ENCODE results near the gene LIMCH1.

Gene LIMCH1

GRCh38 chr4:41744572-41745291, 206.8 kb downstream of the LIMCH1 start:
- DNase-seq: no peak

GRCh38 chr4:41745292-41746024, 207.5 kb downstream of the LIMCH1 start:
- DNase-seq: no peak

DNA sequence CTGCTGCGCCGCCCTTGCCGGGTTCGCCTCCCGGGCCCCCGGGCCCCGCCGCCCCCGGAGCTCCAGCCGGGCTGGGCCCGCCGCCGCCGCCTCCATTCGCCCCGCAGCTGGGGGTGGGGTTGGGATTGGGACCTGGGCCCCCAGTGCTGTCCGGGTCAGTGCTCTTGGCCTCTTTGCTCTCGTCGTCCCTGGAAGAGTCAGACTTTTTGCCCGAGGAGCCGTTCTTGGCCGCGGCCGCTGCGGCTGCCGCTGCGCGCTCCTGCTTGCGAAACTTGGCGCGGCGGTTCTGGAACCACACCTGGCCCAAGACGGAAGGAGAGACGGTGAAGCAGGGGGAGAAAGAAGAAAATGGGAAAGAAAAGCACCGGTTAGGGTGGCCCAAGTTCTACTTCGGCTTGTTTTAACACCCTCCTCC, 208.1 kb downstream of the LIMCH1 start:
- DNase-seq: no peak

DNA sequence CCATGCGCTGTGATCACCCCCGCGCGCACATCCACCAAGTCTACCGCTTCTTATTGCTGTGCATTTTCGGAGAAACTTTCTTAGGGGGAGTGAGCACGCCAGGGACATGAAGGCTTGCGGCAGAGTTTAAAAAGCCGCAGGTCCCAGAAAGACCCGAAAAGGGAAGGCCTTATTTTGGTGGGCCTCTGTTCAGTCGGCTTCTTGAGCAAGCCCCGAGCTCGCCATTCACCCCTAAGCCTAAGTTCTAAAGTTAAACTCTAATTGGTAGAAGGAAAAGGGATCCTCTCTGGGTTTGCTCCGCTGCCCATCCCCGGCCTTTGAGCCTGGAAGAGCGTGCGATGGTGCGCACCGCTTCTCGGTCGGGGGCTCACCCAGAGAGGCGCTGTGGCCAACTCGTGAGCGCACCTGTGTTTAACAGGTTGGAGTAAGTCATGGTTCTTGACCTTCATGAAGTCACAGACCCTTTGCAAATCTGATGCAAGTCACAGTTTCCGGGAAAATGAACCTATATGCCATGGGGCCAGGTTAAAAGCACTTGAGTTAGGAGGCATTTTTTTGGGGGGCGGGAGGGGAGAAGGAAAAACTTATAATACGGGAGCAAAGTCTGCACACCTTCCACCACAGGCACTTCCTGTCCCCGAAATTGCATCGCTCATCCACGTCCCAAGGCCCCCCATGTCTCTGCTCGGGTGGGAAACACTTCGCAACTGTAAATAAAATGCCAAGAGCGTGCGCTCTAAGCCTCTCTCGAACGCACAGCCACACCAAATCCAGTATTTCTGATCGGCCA, 208.7 kb downstream of the LIMCH1 start:
- DNase-seq: no peak

DNA sequence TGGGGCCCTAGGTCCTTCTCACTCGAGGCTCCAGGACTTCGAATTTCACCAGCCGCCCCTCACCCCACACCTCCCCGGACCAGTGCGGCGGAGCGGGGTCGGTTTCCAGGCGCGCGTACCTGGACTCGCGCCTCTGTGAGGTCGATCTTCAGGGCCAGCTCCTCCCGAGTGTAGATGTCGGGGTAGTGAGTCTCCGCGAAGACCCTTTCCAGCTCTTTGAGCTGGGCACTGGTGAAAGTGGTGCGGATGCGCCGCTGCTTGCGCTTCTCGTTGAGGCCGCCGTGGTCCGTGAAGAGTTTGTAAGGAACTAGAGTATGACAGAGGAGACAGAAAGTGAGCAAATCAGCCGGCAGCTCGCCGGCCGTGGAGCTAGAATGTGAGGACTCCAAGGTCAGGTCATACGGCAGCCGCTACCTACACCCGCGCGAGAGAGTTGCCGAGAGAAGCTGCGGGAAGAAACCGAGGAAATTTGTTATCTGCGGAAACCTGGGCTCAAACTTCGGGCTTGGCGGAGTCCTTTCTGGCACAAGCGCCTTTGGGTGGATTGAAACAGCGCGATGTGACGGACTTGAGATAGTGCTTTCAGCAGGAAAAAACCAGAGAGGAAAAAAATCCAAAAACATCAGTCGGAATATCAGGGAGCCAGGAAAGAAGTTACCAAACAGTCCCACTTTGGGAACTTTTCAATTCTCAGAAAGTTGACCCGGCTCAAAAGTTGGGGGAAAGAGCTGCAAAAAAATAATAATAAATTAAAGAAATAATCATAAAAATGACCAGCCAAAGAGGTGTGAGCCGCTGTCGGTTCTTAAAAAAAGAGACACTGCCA, 209.5 kb downstream of the LIMCH1 start:
- DNase-seq: no peak

DNA sequence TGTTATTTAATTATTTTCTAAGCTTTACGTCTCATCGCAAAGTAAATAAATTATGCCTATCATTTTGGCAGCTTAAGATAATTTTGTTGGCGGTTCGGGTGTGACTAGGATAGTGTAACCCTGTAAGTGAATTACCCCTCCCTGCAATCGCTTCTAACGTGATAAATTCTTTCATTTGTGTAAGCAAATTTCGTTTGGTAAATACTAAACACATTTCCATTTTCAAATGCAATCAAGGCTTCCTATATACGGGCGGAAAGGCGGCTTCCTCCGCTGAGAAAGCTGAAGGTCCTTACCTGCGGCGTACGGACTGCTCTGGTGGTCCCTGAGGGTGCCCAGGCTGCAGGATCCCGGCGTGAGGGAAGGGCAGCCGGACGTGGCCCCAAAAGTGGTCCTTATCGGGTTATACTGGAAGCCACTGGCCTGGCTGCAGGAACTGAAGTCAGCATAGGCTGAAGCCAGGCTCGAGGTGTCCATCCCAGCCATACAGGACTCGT, 210.2 kb downstream of the LIMCH1 start:
- DNase-seq: no peak

DNA sequence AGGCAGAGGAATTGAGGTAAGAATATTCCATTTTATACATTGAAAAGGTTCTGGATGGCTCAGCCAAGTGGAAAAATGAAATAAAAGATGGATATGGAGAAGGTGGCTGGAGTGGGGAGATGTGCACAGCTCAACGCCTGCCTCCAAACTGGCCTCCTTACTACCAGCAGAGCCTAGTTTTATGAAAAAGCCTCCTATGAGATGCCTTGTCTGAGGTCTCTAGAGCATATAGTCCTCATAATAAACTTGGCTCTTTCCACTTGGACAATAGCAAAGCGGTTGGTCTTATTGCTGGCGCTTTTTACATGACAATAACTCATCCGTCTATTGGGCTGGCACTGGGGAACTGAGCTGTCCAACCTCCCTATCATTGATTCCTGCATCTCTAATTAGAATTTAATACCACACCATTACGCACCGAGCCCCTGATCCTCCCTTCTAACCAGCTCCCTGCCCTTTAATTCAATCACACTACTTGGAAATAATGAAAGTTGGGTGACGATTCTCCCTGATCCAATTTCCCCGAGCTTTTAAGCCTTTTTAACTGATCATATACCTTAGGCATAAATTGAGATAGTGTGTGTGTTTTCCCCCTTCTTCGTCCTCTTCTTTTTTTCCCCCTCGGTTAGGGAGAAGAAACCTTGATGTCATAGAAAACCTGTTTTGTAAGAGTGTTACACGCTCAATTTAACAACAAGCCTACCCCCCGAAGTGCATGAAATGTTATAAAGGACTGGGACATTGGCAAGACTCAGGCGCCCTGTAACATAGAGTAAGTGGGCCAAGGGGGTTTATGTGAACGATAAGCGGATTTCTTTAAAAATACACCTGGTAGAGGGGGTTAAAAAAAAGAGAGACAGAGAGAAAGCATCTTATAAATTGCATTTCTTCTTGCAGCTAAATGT, 210.9 kb downstream of the LIMCH1 start, which contains the start of gene PHOX2B:
Gene PHOX2B (minus strand): TSS at position 155 of the 905 bp plus-strand sequence. CDS start 115 bp downstream, at position 40.
- no peak for DNase-seq

DNA sequence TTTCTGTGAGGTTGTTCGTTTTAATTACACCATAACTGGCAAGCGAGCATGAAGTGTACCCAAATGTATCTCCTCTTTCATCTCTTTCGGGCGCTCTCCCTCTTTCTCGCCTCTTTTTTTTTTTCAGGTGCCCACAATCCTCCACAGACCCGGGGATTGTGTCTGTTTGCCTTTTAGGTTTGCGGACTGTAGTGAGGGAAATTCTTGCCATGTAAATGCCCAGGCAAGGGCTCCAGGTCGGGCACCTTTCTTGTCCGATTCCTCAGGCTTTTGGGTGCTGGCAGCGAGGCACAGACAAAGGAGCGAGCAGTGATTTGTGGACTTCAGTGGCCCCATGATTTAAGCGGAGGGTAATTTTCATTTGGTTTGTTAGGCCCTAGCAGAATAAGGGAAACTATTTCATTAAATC, 211.7 kb downstream of the LIMCH1 start:
- no peak for DNase-seq
